ENCODE data around the gene RBP2.

The RBP2 gene

DNA sequence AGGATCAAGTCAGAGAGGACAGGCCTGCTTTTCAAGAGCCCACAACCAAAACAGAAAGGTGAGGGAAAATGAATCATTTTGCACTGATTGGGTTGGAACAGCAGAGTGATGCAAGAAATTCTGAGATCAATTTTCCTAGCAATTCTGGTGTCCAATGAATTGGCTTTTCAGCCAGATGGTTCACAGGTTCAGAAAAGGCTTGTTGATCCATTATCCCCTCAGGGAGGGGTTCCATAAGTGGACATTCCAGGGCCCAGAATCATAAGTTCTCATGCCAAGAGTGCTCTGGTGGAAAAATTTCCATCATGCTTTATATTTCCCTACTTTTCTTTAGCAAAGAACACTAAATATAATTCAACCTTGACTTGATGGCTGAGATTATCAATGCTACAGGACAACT, 16.2 kb downstream of the RBP2 start:
- Histone ChIP-seq H2AFZ (no peak overlapping the region), H3K36me3 (ENCODE audit: control insufficient read depth, insufficient read depth, low read length) (no peaks in the 10 kb centered on the region), H3K27ac (no peak overlapping the region), H3K79me2 (no peaks in the 10 kb centered on the region), H3K4me3 (ENCODE audit: low read depth, low read length) (no peak overlapping the region), H3K9ac (no peak overlapping the region), H3K27me3 (ENCODE audit: control insufficient read depth, insufficient read depth, low read length) (no peaks in the 10 kb centered on the region), H3K4me1 (no peaks in the 10 kb centered on the region), H3K4me2 (ENCODE audit: low read length) (no peak overlapping the region), H3K9me3 (ENCODE audit: control insufficient read depth, low read length) (no peaks in the 10 kb centered on the region)
- TF ChIP-seq, protein P1, sequence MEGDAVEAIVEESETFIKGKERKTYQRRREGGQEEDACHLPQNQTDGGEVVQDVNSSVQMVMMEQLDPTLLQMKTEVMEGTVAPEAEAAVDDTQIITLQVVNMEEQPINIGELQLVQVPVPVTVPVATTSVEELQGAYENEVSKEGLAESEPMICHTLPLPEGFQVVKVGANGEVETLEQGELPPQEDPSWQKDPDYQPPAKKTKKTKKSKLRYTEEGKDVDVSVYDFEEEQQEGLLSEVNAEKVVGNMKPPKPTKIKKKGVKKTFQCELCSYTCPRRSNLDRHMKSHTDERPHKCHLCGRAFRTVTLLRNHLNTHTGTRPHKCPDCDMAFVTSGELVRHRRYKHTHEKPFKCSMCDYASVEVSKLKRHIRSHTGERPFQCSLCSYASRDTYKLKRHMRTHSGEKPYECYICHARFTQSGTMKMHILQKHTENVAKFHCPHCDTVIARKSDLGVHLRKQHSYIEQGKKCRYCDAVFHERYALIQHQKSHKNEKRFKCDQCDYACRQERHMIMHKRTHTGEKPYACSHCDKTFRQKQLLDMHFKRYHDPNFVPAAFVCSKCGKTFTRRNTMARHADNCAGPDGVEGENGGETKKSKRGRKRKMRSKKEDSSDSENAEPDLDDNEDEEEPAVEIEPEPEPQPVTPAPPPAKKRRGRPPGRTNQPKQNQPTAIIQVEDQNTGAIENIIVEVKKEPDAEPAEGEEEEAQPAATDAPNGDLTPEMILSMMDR (IDR thresholded peaks at IDR 0.05) = no peak

DNA sequence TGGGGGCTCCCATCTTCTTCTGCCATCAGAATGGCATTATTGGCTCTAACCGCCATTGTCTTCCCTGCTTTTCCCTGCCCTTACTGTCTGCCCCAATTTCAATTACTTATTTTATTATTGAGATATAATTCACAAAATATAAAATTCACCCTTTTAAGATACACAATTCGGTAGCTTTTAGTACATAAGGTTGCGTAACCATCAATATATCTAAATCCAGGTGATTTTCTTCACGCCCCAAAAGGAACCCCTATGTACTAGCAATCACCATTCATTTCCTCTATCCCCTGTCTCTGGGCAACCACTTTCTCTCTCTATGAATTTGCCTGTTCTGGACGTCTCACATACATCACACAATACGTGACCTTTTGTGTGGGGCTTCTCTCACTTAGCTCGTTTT, 18.0 kb downstream of the RBP2 start:
- H3K4me3 ChIP-seq (ENCODE audit: low read depth, low read length) = no peak overlapping the region
- no peak overlapping the region for H3K27ac ChIP-seq
- H2AFZ ChIP-seq = no peak overlapping the region
- no peaks in the 10 kb centered on the region for H3K27me3 ChIP-seq (ENCODE audit: control insufficient read depth, insufficient read depth, low read length)
- H3K9me3 ChIP-seq (ENCODE audit: control insufficient read depth, low read length) = no peaks in the 10 kb centered on the region
- no peaks in the 10 kb centered on the region for H3K79me2 ChIP-seq
- no peaks in the 10 kb centered on the region for H3K4me1 ChIP-seq
- TF ChIP-seq, protein P1 (IDR thresholded peaks at IDR 0.05) = no peak
- no peak overlapping the region for H3K4me2 ChIP-seq (ENCODE audit: low read length)
- no peaks in the 10 kb centered on the region for H3K36me3 ChIP-seq (ENCODE audit: control insufficient read depth, insufficient read depth, low read length)
- no peak overlapping the region for H3K9ac ChIP-seq

DNA sequence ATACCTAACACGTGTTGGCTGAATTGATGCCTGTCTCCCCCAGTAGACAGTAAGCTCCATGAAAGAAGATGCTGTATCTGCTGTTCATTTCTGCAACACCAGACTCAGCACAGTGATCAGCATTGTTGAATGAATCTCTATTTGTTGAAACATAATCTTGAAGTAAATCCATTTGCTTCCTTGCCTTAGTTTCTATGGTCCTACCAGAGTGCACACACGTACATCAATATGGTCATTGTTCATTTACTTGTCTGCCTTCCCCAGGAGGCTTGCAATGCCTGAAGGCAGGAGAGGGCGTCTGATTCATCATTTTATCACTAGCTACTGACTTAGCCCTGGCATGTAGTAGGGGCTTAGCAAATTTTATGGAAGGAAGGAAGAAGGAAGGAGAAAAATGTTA, 19.2 kb downstream of the RBP2 start:
- TF ChIP-seq, protein P1 (IDR thresholded peaks at IDR 0.05) = no peak
- Histone ChIP-seq H3K4me2 (ENCODE audit: low read length) (no peak overlapping the region), H3K4me3 (ENCODE audit: low read depth, low read length) (no peak overlapping the region), H2AFZ (no peak overlapping the region), H3K9me3 (ENCODE audit: control insufficient read depth, low read length) (no peaks in the 10 kb centered on the region), H3K27me3 (ENCODE audit: control insufficient read depth, insufficient read depth, low read length) (no peaks in the 10 kb centered on the region), H3K4me1 (no peaks in the 10 kb centered on the region), H3K79me2 (no peaks in the 10 kb centered on the region), H3K36me3 (ENCODE audit: control insufficient read depth, insufficient read depth, low read length) (no peaks in the 10 kb centered on the region), H3K27ac (no peak overlapping the region), H3K9ac (no peak overlapping the region)

DNA sequence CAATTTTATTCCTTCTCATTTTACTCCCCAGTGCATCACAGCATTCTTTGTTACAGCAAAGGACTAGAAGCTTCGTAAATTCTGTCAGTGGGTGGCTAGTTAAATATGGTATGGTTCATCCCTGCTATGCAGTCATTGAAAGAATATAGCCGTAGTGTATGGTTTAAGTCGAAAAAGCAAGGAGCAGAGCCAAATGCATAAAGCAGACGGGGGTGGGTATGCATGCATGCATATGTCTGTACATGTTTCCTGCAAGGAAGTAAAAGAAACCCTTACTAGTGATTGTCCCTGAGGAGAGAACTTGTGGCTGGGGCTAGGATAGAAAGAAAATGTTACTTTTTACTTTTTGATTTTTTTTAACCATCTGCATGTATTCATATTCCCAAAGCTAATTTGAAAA, 19.9 kb downstream of the RBP2 start:
- no peaks in the 10 kb centered on the region for H3K27me3 ChIP-seq (ENCODE audit: control insufficient read depth, insufficient read depth, low read length)
- no peaks in the 10 kb centered on the region for H3K9me3 ChIP-seq (ENCODE audit: control insufficient read depth, low read length)
- H3K36me3 ChIP-seq (ENCODE audit: control insufficient read depth, insufficient read depth, low read length) = no peaks in the 10 kb centered on the region
- no peak overlapping the region for H3K4me3 ChIP-seq (ENCODE audit: low read depth, low read length)
- no peak overlapping the region for H3K9ac ChIP-seq
- H3K27ac ChIP-seq = no peak overlapping the region
- TF ChIP-seq, protein P1 (IDR thresholded peaks at IDR 0.05) = no peak
- no peak overlapping the region for H3K4me2 ChIP-seq (ENCODE audit: low read length)
- no peaks in the 10 kb centered on the region for H3K79me2 ChIP-seq
- no peak overlapping the region for H2AFZ ChIP-seq
- H3K4me1 ChIP-seq = no peaks in the 10 kb centered on the region

DNA sequence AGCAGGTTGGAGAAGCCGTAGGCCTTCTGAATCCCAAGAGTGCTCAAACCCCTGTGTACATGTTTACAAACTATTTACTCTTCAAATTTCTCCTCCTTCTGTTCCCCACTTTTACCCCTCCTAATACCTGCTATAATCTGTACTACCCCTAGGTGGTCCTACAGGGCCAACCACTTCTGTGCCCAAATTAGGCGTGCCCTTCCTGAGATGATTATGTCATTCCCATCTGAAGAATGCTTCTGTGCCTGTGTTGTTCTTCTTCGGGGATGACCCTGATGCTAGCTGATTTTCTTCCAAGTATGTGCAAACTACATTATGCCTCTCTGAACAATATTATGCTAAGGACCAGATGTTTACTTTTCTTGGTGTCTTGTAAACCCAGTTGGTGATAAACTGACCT, 20.5 kb downstream of the RBP2 start:
- Histone ChIP-seq H3K79me2 (no peaks in the 10 kb centered on the region), H2AFZ (no peak overlapping the region), H3K27ac (no peak overlapping the region), H3K27me3 (ENCODE audit: control insufficient read depth, insufficient read depth, low read length) (no peaks in the 10 kb centered on the region), H3K4me3 (ENCODE audit: low read depth, low read length) (no peak overlapping the region), H3K9me3 (ENCODE audit: control insufficient read depth, low read length) (no peaks in the 10 kb centered on the region), H3K4me1 (no peaks in the 10 kb centered on the region), H3K4me2 (ENCODE audit: low read length) (no peak overlapping the region), H3K9ac (no peak overlapping the region), H3K36me3 (ENCODE audit: control insufficient read depth, insufficient read depth, low read length) (no peaks in the 10 kb centered on the region)
- TF ChIP-seq, protein P1 (IDR thresholded peaks at IDR 0.05) = peak; percentile 16

Measured in parathyroid adenoma (tissue), 2 donors.